ENCODE measurements around the gene GPR68.
"Not testable (repeated sequence)": the region's sequence is repeated elsewhere in the genome, so short reads cannot be mapped to it uniquely, and the experiment has no call there.

GPR68 gene

DNA sequence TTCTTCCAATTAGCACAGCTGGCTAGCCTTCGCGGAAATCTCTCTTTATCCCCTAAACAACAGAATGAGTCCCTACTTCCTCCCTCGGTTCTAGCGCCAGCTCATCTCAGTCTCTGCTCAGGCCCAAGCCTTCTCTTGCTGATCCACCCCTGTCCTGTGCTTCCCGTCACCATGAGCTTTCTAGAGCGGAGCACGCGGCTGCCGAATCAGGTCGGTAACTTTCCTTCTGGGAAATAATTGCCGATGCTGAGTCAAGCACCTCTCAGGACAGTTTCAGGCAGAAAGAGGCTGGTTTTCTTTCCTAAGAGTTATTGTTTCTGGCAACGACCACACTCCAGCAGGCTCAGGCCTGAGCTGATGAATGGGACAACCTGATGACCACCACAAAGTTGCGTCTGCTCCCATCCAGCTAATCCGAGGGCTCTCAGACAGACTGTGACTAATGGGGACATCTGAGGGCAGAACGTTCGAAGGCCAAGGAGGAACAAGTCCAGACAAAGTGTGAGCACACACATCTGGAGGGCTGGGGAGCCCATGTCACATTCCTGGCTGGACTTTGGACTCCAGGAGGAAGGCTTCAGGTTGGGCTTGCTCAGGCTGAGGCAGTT lies 13.6 kb upstream of the GPR68 start:
- in situ Hi-C loops (cut with HindIII; ENCODE audit: low pct_ligation_motif_present, low pct_unique_long_range_greater_than_20kb, low sequenced_read_pairs) = no loop called here
- no peak for DNase-seq

DNA sequence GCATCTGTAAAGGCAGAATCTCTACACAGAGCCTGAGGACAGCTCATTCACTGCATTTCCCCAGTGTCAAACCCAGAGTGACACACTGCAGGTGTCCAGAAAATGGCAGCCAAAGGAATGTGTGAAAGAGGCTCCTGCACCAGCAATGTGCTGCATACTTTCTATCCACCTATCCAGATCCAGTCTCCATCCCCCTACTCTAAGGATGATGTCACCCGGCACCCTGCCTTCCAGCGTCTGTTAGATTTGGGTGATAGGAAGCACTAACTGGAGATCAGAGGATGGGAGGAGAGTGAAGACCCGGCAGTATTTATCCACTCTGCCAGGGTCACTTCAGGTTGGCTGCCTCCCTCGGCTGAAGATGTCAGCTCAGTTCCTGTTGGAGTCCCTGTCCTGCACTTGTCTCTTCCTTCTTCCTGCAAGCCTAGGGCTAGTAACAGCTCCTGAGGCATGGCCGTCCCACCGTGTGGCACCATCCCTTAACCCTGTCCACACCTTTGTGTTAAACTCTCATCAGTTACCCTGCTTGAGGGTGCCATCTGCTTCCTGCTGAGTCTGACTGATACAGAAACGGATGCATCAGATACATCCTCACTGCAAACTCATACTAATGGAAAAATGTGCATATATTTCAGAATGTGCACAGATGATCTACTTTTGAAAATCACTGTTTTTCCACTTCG lies 13.0 kb upstream of the GPR68 start:
- no peak for DNase-seq
- in situ Hi-C loops (cut with HindIII; ENCODE audit: low pct_ligation_motif_present, low pct_unique_long_range_greater_than_20kb, low sequenced_read_pairs) = no loop called here

DNA sequence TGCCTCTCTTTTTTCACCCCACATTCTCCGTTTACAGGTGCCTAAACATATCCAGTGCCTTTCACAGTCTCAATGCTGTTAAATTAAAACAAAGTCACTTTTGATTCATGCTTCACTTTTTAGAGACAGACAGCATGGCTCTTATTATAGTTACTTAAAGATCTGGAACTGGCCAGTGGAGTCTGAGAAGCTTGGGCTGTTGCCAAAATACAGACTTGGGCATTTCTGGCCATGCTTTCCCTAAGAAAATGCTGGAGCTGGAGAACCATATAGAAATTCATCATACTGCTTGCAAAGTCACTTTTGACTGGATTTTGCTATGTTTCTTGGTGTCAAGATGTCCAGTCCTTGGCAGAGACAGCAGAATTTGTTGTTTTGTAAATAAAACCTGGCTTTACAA lies 12.2 kb upstream of the GPR68 start:
- no peak for DNase-seq
- in situ Hi-C loops (cut with HindIII; ENCODE audit: low pct_ligation_motif_present, low pct_unique_long_range_greater_than_20kb, low sequenced_read_pairs) = no loop called here

DNA sequence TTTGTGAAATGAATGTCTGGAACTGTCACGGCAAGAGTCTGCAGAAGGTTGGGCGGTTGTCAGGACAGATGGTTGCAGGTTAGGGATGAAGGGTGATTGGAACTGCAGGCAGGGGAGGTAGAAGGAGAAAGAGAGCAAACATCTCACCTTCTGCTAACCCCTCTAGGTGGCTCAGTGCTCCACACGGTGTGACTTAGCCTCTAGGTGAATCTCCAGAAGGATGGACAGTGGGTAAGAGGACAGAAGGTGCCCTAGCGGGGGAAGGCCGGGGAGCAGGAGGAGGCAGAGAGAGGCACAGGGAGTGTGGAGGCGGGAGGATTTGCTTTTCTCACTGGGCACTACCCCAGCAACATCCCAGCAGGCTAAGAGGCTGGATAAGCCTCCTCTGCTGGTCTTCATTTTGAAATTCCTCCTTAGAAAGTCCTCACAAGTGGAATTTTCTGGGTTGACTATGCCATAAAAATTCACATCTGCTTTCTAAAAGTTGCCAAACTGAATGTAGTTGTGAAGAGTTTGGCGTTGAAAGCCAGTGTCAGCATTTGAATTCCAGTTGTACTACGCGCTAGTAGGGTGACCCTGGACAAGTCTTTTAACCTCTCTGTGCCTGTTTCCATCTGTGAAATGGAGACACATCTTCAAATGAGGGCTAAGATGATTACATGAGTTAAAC lies 10.7 kb upstream of the GPR68 start:
- in situ Hi-C loops (cut with HindIII; ENCODE audit: low pct_ligation_motif_present, low pct_unique_long_range_greater_than_20kb, low sequenced_read_pairs) = no loop called here
- no peak for DNase-seq

DNA sequence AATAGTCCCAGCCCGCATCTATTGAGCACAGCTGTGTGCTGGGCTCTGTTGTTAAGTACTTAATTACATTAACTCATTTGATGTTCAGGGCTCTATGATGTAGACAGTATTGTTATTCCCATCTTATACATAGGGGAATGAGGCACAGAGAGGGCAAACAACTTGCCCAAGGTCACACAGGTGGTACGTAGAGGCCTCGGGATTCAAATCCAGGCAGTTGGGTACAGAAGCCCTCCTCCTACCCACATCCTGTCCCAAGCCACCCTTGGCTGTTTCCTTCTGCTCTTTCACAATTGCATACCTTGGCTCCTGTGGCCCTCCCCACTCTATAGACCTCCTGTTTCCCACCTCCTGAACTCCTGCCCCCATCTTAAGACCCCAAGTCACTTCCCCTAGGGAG lies 10.0 kb upstream of the GPR68 start:
- in situ Hi-C loops (cut with HindIII; ENCODE audit: low pct_ligation_motif_present, low pct_unique_long_range_greater_than_20kb, low sequenced_read_pairs) = no loop called here
- no peak for DNase-seq

DNA sequence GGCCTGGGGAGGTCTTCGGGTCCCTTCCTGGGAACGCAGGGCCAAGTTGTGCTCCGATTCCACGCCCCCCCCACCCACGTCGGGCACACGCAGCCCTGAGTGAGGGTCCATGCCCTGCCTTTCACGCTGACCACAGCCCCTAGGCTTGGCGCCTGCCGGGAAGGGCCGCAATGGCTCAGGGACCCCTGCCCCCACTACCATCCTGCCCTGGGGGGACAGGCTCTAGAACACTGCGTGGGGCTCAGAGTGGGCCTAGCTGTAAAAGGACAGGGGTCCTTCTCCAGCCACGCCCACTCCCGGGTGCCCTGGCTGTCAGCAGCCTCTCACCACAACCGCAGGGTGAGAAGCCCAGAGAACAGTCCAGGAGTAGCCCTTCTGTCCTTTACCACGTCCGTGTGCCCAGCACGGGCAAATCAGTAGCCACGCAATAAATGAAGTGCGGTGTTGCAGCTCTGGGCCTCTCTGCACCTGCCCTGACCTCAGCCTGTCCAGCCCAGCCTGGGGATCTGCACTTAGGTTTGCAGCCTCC lies 9.4 kb upstream of the GPR68 start:
- no peak for DNase-seq
- in situ Hi-C loops (cut with HindIII; ENCODE audit: low pct_ligation_motif_present, low pct_unique_long_range_greater_than_20kb, low sequenced_read_pairs) = no loop called here

DNA sequence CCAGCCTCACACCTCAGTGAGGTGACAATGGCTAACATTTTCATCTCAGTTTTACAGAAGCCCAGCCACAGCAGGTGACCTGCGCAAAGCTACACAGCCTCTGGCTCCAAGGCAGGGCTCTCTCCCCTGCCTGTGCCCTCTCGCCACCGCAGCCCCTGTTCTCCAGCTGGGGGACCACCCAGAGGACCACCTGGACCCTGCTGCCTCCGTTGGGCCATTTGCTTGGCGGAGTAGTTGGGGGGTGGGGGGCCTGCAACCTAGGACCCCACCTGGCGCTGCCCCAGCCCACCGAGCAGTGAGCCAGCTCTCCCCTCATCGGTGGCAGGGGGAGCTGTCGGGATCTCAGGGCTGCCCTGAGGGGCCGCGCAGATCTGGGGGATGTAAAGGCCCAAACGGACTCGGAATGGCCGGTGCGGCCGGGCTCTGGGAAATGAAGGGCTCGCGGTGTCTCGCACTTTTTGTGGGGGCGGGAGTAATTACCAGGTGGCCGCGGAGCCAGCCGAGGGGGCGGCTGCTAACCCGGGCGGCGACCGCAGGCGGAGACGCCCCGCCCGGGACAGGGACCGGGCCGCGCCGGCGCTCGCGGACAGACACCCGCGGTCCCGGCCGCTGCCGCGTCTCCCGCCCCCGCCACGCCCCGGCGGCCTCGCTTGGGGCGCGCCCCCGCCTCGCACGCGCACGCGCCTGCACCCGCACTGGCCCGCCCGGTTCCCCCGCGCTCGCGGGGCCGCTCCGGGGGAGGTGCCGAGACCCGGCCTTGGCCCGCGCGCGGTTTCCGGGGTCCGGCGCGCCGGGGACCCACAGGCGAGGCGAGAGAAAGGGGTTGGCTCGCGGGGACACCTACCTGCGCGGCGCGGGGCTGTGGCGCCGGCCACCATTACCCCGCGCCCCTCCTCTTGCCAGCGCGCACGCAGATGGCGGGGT lies 8.6 kb upstream of the GPR68 start:
- in situ Hi-C loops (cut with HindIII; ENCODE audit: low pct_ligation_motif_present, low pct_unique_long_range_greater_than_20kb, low sequenced_read_pairs) = no loop called here
- DNase-seq = no peak

DNA sequence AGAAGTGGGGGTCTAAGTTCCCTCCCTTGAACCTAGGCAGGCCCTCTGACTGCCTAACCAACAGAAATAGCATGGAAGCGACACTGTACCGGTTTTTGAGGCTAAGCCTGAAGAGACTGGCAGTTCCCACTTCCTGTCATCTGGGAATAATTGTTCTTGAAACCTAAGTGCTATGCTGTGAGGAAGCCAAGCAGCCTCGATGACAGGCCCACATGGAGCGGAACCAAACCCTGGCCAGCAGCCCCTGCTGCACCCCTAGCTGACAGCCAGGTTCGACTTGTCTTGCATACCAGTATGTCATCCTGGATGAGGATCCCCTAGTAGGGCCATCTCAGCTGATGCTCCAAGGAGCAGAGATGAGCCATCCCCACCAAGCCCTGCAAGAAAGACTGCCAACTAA lies 6.4 kb upstream of the GPR68 start:
- in situ Hi-C loops (cut with HindIII; ENCODE audit: low pct_ligation_motif_present, low pct_unique_long_range_greater_than_20kb, low sequenced_read_pairs) = no loop called here
- DNase-seq = no peak

DNA sequence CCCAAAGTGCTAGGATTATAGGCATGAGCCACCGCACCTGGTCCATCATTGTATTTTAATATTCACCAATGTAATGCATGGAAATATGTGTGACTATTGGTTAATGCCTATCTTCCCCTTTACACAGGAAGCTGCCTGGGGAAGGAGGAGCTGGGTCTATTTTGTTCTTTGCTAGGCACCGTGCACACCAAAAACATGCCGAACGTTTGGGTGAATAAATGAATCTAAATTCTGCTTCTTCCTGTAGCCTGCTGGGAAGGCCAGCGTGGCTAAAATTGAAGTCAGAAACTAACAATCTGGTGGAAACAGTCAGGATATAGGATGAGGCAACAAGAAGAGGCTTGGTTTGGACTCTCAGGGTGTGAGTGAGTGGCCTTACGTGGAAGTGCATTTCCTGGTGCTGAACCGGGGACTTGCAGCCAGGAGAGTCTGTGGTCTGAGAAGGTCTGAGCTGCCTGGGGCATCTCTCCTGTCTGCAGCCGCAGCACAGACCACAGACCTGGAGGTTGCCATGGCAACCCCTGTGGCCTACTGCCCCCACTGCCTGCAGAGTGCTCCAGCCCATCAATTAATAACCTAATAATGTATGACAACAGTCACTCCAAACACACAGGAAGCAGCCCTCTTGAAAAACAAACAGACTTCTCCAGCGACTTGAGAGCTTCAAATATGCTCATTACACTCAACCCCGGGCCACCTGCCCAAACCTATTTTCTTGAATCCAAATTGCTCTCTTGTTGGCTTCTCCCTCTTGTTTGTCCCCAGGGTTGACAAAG lies 5.5 kb upstream of the GPR68 start:
- no peak for DNase-seq
- in situ Hi-C loops (cut with HindIII; ENCODE audit: low pct_ligation_motif_present, low pct_unique_long_range_greater_than_20kb, low sequenced_read_pairs) = no loop called here

DNA sequence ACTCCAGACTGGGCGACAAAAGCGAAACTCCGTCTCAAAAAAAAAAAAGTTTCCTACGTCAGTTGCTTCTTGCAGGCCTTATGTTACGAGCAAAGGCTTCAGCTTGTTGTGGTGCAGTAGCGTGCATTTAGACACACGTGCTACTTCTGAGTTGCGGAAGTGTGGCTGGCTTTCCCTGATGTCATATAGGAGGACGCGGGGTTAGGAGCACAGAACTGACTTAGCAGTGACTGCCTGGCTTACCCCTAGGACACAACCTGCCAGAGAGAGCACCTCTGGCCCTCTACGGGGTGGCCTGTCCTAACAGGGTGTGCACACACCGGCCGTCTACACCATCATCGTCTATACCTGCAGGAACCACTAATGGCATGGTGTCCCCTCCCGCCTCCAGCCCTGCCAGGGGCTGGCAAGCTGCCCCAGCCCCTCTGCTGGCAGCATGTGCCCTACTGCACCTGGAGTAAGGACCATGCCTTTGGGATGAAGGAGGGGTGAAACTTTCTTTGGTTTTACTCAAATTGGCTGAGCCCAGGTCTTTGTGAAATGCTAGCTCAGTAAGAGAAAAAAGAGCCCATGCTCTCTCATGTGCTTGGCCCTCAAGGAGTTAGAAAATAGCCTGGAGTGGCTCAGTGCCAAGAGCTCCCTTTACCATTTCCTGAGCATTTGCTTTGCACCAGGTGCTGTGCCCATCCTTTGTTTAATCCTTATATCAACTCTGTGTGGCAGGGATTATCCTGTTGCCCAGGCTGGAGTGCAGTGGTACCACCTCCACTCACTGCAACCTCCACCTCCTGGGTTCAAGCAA lies 1.7 kb upstream of the GPR68 start:
- in situ Hi-C loops (cut with HindIII; ENCODE audit: low pct_ligation_motif_present, low pct_unique_long_range_greater_than_20kb, low sequenced_read_pairs) = no loop called here
- DNase-seq = no peak

DNA sequence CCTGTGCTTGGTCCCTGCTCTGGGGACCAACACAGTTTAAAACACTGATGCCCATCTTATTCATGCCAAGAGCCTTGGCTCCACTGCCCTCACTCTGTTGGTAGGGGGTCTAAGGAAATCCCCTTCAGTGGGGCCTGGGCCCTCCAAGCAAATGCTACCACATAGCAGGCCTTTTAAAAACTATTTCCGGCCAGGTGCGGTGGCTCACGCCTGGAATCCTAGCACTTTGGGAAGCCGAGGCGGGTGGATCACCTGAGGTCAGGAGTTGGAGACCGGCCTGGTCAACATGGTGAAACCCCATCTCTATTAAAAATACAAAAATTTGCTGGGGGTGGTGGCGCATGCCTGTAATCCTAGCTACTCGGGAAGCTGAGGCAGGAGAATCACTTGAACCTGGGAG lies 1.1 kb upstream of the GPR68 start:
- in situ Hi-C loops (cut with HindIII; ENCODE audit: low pct_ligation_motif_present, low pct_unique_long_range_greater_than_20kb, low sequenced_read_pairs); DNase-seq: not testable (repeated sequence)

DNA sequence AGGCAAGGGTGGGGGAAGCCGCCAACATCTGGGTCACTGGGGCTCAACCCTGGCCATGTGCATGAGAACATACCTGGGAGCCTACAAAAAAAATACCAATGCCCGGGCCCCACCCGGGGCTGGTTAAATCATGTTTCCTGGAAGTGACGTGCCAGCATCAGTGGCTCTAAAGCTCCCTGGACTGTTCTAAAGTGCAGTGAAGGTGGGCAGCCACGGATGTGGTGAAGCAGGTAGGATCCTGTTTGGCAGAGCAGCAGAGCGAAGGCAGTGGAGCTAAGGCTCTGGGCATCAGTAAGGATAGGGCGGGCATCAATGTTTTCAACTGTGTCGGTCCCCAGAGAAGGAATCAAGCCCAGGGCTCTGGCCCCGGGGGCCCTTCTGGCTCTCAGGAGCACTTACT lies 525 bp upstream of the GPR68 start:
- in situ Hi-C loops (cut with HindIII; ENCODE audit: low pct_ligation_motif_present, low pct_unique_long_range_greater_than_20kb, low sequenced_read_pairs) = no loop called here
- DNase-seq = no peak

DNA sequence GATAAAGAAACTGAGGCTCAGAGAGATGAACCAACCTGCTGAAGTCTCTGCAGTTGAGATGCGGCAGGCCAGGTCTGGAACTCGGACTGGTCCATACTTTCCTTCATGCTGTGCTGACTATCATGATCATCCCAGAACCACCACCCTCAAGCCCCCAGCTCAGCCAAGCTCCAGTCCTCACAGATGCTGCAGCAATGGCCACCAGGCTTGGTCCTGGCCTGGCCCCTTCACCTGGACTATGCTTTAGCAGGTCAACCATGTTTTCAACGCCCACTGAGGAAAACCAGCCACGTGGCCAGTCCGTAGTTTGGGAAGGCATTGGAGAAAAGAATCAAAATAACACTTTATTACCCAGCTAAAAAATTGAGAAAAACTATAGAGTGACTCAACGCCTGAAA lies 1.4 kb downstream of the GPR68 start:
- no peak for DNase-seq
- in situ Hi-C loops (cut with HindIII; ENCODE audit: low pct_ligation_motif_present, low pct_unique_long_range_greater_than_20kb, low sequenced_read_pairs) = no loop called here

DNA sequence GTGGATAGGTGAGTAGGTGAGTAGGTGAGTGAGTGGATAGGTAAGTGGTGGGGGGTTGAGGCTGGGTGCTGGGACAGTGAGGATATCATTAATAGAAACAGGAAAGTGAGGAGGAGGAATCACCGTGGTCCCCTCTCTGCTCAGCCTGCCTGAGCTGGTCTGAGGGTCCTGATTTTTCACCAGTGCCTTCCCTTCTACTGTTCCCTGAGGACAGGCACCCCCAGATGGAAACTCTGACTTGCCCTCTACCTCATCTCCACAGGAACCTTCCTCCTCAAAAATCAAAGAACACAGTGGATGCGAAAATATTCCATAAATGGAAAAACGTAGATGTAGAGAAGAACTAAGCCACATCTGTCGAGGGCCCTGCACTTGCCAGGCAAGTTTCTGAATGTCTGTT lies 1.9 kb downstream of the GPR68 start:
- DNase-seq = no peak
- in situ Hi-C loops (cut with HindIII; ENCODE audit: low pct_ligation_motif_present, low pct_unique_long_range_greater_than_20kb, low sequenced_read_pairs) = no loop called here

DNA sequence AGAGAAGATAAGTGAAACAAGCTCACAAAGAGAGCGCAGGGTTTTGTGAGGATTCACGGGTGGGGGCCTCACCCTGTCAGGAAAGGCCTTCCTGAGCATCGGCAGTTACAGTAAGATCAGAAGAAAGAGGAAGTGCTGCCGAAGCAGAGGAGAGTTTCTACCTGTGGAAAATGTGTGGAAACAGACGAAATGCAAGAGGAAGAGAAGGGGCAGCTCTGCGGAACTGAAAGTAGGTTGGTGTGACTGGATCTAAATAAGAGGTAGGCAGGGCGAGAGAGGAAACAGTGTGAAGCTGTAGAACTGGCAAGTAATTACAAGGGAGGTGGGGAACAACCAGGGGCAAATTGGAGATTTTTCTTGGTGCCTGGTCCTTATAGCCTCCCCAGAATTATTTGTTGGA lies 2.6 kb downstream of the GPR68 start:
- no peak for DNase-seq

DNA sequence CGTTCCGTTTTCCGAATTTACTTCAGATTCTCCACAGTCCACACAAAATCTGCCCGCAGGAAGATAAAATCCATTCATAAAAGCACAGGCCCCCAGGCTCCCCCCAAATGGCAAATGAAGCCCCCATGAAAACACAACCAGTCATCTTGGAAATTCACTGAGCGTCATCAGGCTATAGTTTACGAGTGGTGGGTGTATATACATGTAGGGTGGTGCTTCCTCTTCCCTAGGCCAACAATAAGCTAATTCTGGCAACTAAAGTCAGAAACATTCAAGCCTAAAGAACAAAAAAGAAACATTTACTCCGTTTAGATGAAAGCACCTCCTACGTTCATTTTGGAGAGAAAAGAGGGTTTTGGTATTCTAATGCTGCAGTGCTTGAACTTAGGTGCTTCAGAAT lies 5.8 kb downstream of the GPR68 start:
- DNase-seq = no peak
- in situ Hi-C loops (cut with HindIII; ENCODE audit: low pct_ligation_motif_present, low pct_unique_long_range_greater_than_20kb, low sequenced_read_pairs) = no loop called here

More for the DNA sequence above, 2.6 kb downstream of the GPR68 start:
- in situ Hi-C loops (cut with HindIII; ENCODE audit: low pct_ligation_motif_present, low pct_unique_long_range_greater_than_20kb, low sequenced_read_pairs) = no loop called here

DNA sequence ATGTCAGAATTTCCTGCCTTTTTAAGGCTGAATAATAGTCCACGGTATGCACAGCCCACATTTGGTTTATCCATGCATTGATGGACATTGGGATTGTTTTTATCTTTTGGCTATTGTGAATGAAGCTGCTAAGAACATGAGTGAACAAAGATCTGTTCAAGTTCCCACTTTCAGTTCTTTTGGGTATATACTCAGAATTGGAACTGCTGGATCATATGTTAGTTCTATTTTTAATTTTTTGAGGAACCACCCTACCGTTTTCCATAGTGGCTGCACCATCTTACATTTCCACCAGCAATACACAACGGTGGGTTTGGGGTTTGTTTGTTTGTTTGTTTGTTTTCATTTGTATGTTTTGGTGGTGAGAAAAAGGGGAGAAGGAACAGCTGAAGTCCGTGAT lies 6.4 kb downstream of the GPR68 start:
- DNase-seq = no peak
- in situ Hi-C loops (cut with HindIII; ENCODE audit: low pct_ligation_motif_present, low pct_unique_long_range_greater_than_20kb, low sequenced_read_pairs) = no loop called here
